HEK293T (cell line): ENCODE measurements around the gene NOL11.

Experiments
- CTCF ChIA-PET: fragments of 350-600 bp; formaldehyde crosslinking; extraction: SDS; loops from one replicate; lab custom pipeline; 2021; ENCODE audit warnings: antibody characterized with exemption, inconsistent platforms; lab: Yijun Ruan, JAX
- POLR2A ChIA-PET: fragments of 350-600 bp; formaldehyde crosslinking; extraction: SDS; loops from one replicate; lab custom pipeline; 2020; ENCODE audit warnings: antibody characterized with exemption, inconsistent platforms; lab: Yijun Ruan, JAX
- DNase-seq: peaks from one replicate; pipeline ENCODE4 v3.0.0; 2012; ENCODE audit warnings: mixed read lengths; ENCODE audit errors: extremely low spot score
- ARNT ChIP-seq: fragments of 450-650 bp; IDR thresholded peaks from 2 replicates; pipeline ENCODE4 v1.6.1; 2017; ENCODE audit warnings: mild to moderate bottlenecking
- BHLHE40 ChIP-seq: fragments of 450-650 bp; IDR thresholded peaks from 2 replicates; pipeline ENCODE4 v1.6.1; 2016; ENCODE audit warnings: mild to moderate bottlenecking, moderate library complexity, borderline replicate concordance
- CTBP1 ChIP-seq: fragments of 450-650 bp; IDR thresholded peaks from 2 replicates; pipeline ENCODE4 v1.6.1; 2016; ENCODE audit warnings: borderline replicate concordance
- ELF4 ChIP-seq: fragments of 450-650 bp; IDR thresholded peaks from 2 replicates; pipeline ENCODE4 v1.6.1; 2017; ENCODE audit warnings: antibody characterized with exemption
- FOXA1 ChIP-seq: fragments of 450-650 bp; IDR thresholded peaks from 2 replicates; pipeline ENCODE4 v1.6.1; 2016; ENCODE audit warnings: mild to moderate bottlenecking
- FOXK2 ChIP-seq: fragments of 450-650 bp; IDR thresholded peaks from 2 replicates; pipeline ENCODE4 v1.6.1; 2016; ENCODE audit warnings: mild to moderate bottlenecking
- FOXM1 ChIP-seq: fragments of 450-650 bp; IDR thresholded peaks from 2 replicates; pipeline ENCODE4 v1.6.1; 2017; ENCODE audit warnings: mild to moderate bottlenecking, borderline replicate concordance
- HDGF ChIP-seq: fragments of 450-650 bp; IDR thresholded peaks from 2 replicates; pipeline ENCODE4 v1.6.1; 2017; ENCODE audit warnings: antibody characterized with exemption, borderline replicate concordance
- L3MBTL2 ChIP-seq: fragments of 450-650 bp; conservative IDR thresholded peaks from 2 replicates; pipeline ENCODE4 v1.6.1; 2016; ENCODE audit warnings: mild to moderate bottlenecking
- LEF1 ChIP-seq: fragments of 450-650 bp; IDR thresholded peaks from 2 replicates; pipeline ENCODE4 v1.6.1; 2017; ENCODE audit warnings: mild to moderate bottlenecking, borderline replicate concordance
- NFRKB ChIP-seq: fragments of 450-650 bp; IDR thresholded peaks from 2 replicates; pipeline ENCODE4 v1.6.1; 2016; ENCODE audit warnings: mild to moderate bottlenecking, moderate library complexity
- PKNOX1 ChIP-seq: fragments of 450-650 bp; IDR thresholded peaks from 2 replicates; pipeline ENCODE4 v1.6.1; 2016
- SP1 ChIP-seq: fragments of 450-650 bp; IDR thresholded peaks from 2 replicates; pipeline ENCODE4 v1.6.1; 2017
- SUZ12 ChIP-seq: fragments of 450-650 bp; IDR thresholded peaks from 2 replicates; pipeline ENCODE4 v1.6.1; 2016; ENCODE audit warnings: mild to moderate bottlenecking
- TARDBP ChIP-seq: fragments of 450-650 bp; IDR thresholded peaks from 2 replicates; pipeline ENCODE4 v1.6.1; 2016
- ZNF384 ChIP-seq: fragments of 450-650 bp; IDR thresholded peaks from 2 replicates; pipeline ENCODE4 v1.6.1; 2016

The NOL11 gene

GRCh38 chr17:67729903-67730302 lies 12.2 kb downstream of the NOL11 start:
- ChIA-PET POLR2A (interaction anchor here (0.6 kb wide), 1 partner anchor 9 kb away, joined by 3 read pairs; no protein-coding TSS in a partner anchor), CTCF (interaction anchor here (0.6 kb wide), 1 partner anchor 9 kb away, joined by 3 read pairs; no protein-coding TSS in a partner anchor)
- DNase-seq: no peak
- TF ChIP-seq ELF4 (no peak), NFRKB (no peak), HDGF (no peak), ZNF384 (no peak), BHLHE40 (no peak), FOXM1 (no peak), LEF1 (no peak), SUZ12 (no peak), FOXA1 (no peak)

GRCh38 chr17:67730731-67731130 lies 13.0 kb downstream of the NOL11 start:
- POLR2A ChIA-PET: no interaction called here
- CTCF ChIA-PET: no interaction called here
- DNase-seq: no peak
- TF ChIP-seq LEF1 (no peak), FOXM1 (no peak), BHLHE40 (no peak), SUZ12 (no peak), PKNOX1 (no peak), ELF4 (no peak), FOXK2 (no peak), TARDBP (no peak), ARNT (no peak), NFRKB (no peak), CTBP1 (no peak), HDGF (no peak), FOXA1 (no peak), ZNF384 (no peak), L3MBTL2 (no peak), SP1 (no peak)

GRCh38 chr17:67733449-67733848 lies 15.7 kb downstream of the NOL11 start:
- DNase-seq: no peak
- ChIA-PET CTCF (no interaction called here), POLR2A (no interaction called here)
- TF ChIP-seq SP1: no peak
- TF ChIP-seq SUZ12: no peak
- TF ChIP-seq PKNOX1: no peak
- no peak for TF ChIP-seq ELF4
- no peak for TF ChIP-seq TARDBP
- TF ChIP-seq FOXK2: no peak
- TF ChIP-seq NFRKB: no peak
- no peak for TF ChIP-seq HDGF

GRCh38 chr17:67737145-67737544 lies 19.4 kb downstream of the NOL11 start:
- DNase-seq: no peak
- ChIA-PET CTCF (no interaction called here), POLR2A (no interaction called here)
- no peak for TF ChIP-seq PKNOX1

- DNase-seq: no peak
- CTCF ChIA-PET: no interaction called here
- TF ChIP-seq ELF4 (no peak), SUZ12 (no peak), FOXA1 (no peak), BHLHE40 (no peak), NFRKB (no peak), L3MBTL2 (no peak), SP1 (no peak), PKNOX1 (no peak), CTBP1 (no peak), FOXK2 (no peak), ZNF384 (no peak), ARNT (no peak), TARDBP (no peak), HDGF (no peak), LEF1 (no peak)
- POLR2A ChIA-PET: no interaction called here
Observed at GRCh38 chr17:67742025-67742424, 24.3 kb downstream of the NOL11 start.

GRCh38 chr17:67746704-67747571 lies 29.2 kb downstream of the NOL11 start:
- no peak for TF ChIP-seq BHLHE40
- TF ChIP-seq HDGF: no peak
- no peak for TF ChIP-seq LEF1
- no peak for TF ChIP-seq FOXK2
- no peak for TF ChIP-seq L3MBTL2
- no peak for TF ChIP-seq SP1
- no peak for TF ChIP-seq TARDBP
- no peak for TF ChIP-seq ARNT
- no peak for TF ChIP-seq SUZ12
- no peak for TF ChIP-seq ELF4
- no peak for TF ChIP-seq NFRKB
- TF ChIP-seq CTBP1: no peak
- TF ChIP-seq ZNF384: no peak
- POLR2A ChIA-PET: no interaction called here
- CTCF ChIA-PET: no interaction called here
- DNase-seq: no peak
